Spleen (tissue), 11 donors: ENCODE data around the gene MSX1. TPM values are rescaled to one million over a fixed set of nuclear protein-coding genes. Genes with fewer than 3 reads are reported as not detected.

Experiments used
- DNase-seq: peaks from one replicate; pipeline ENCODE4 v3.0.0-alpha.2; 2020
- H3K27ac ChIP-seq, 8 donors: fragments of 200-600 bp; sonication (generic) in 7 of 8; 1 replicate in 4 of 8; 2 replicates in 4 of 8; pipeline versions ENCODE4 v1.5.0 to v1.8.0; 2016 to 2021; ENCODE audit warnings: inconsistent platforms in 4 of 8, mild to moderate bottlenecking in 4 of 8, moderate library complexity in 1 of 8
- H3K27me3 ChIP-seq, 7 donors: fragments of 200-600 bp; sonication (generic) in 6 of 7; replicated peaks in 1 of 7; 1 replicate in 4 of 7; 2 replicates in 3 of 7; pipeline versions ENCODE4 v1.5.0 to v1.8.0; 2016 to 2021; ENCODE audit warnings: inconsistent platforms in 3 of 7, mild to moderate bottlenecking in 1 of 7
- H3K36me3 ChIP-seq, 6 donors: fragments of 200-600 bp; sonication (generic) in 5 of 6; 1 replicate in 4 of 6; 2 replicates in 2 of 6; pipeline versions ENCODE4 v1.5.0 to v1.8.0; 2016 to 2021; ENCODE audit warnings: inconsistent platforms in 2 of 6
- H3K4me1 ChIP-seq, 6 donors: fragments of 200-600 bp; sonication (generic) in 5 of 6; 1 replicate in 3 of 6; 2 replicates in 3 of 6; pipeline versions ENCODE4 v1.5.0 to v1.8.0; 2016 to 2021; ENCODE audit warnings: inconsistent platforms in 3 of 6
- H3K4me3 ChIP-seq, 8 donors: fragments of 200-600 bp; sonication (generic) in 7 of 8; 1 replicate in 4 of 8; 2 replicates in 4 of 8; pipeline versions ENCODE4 v1.5.0 to v1.8.0; 2016 to 2021; ENCODE audit warnings: inconsistent platforms in 4 of 8, mild to moderate bottlenecking in 4 of 8, moderate library complexity in 2 of 8
- H3K9me3 ChIP-seq, 8 donors: fragments of 200-600 bp; sonication (generic) in 7 of 8; 1 replicate in 4 of 8; 2 replicates in 4 of 8; pipeline versions ENCODE4 v1.5.0 to v1.8.0; 2016 to 2021; ENCODE audit warnings: inconsistent platforms in 4 of 8
- CTCF ChIP-seq, 11 experiments: fragments of 200-600 bp in 7 of 11; fragments of 450-650 bp in 4 of 11; sonication (generic) in 4 of 11; IDR thresholded peaks in 8 of 11; conservative IDR thresholded peaks in 3 of 11; 1 replicate in 7 of 11; 2 replicates in 4 of 11; pipeline versions ENCODE4 v1.4.0 to v1.8.0; 2016 to 2021; ENCODE audit warnings: antibody characterized with exemption in 11 of 11, inconsistent platforms in 4 of 11, mild to moderate bottlenecking in 1 of 11
- POLR2A ChIP-seq, 3 donors: fragments of 450-650 bp; IDR thresholded peaks; one replicate each; pipeline ENCODE4 v1.5.1; 2017; ENCODE audit warnings: antibody characterized with exemption in 3 of 3, mild to moderate bottlenecking in 1 of 3
- POLR2AphosphoS5 ChIP-seq, 3 donors: sonication (generic); formaldehyde crosslinking; IDR thresholded peaks; one replicate each; pipeline ENCODE4 v1.5.1; 2017; ENCODE audit warnings: antibody characterized with exemption in 3 of 3
- WGBS, 5 donors: extraction: QIAGEN DNeasy Blood & Tissue Kit in 3 of 5; methylation state at CpG; one replicate each; pipeline versions ENCODE4 v1.1.5 to v1.1.7; 2013 to 2018; 5-methylcytosine and 5-hydroxymethylcytosine counted together
- intact Hi-C: fragments of 100-400 bp; cut with DNase I; formaldehyde crosslinking; loops from one replicate; pipeline ENCODE4 v1.15.0; 2023; ENCODE audit warnings: low total_unique reads
- polyA plus RNA-seq, 3 donors: library from polyadenylated mRNA; stranded (reverse); fragments of 200-250 nt; gene quantifications; one replicate each; pipeline ENCODE4 v1.2.1, GENCODE V29; 2013
- total RNA-seq, 7 donors: library from RNA; depleted of rRNA in 3 of 7; stranded (reverse); fragments of >200 nt in 3 of 7; fragmentation: NEBNext Ultra II Directional in 4 of 7; extraction: Animal tissue kit (Norgen Biotek cat#: 25700) in 4 of 7; gene quantifications; one replicate each; pipeline versions ENCODE4 v1.1.0 to v1.2.1, GENCODE V29; 2016 to 2021
- donor health status: healthy with polysubstance abuse.
- donor health status: DM: no; HTN: no; CAD: no; lungs with moderate emphysema.
- donor health status: DM: no; HTN: no; CAD: no.
- donor health status: Bipolar disorder and iron deficiency.
- donor health status: healthy.
- donor health status: DM: no; HTN: no; CAD: no.
- donor health status: DM: yes; HTN: yes; CAD: no.

The MSX1 gene
- total and polyA plus RNA-seq, 10 donors = 1.1 to 6.8 (median 4.4) TPM

- Histone ChIP-seq H3K4me3 (no peak overlapping the region), H3K4me1 (no peaks in the 10 kb centered on the region), H3K9me3 (no peaks in the 10 kb centered on the region), H3K36me3 (no peaks in the 10 kb centered on the region), H3K27ac (no peak overlapping the region), H3K27me3 (peaks cover 0 to 31% (median 0%) of the 10 kb centered on the region in 7 donors)
- intact Hi-C loops = no loop called here
- 75 to 87% (median 83%) methylated on average over 7 of the region's 7 CpGs for WGBS, 5 donors
- DNase-seq = no peak
- no peak for TF ChIP-seq POLR2AphosphoS5 (IDR thresholded peaks at IDR 0.05)
- no peak for TF ChIP-seq POLR2A (IDR thresholded peaks at IDR 0.05)
- TF ChIP-seq CTCF (IDR thresholded peaks at IDR 0.05 in 8 of 11, conservative IDR thresholded peaks at IDR 0.05 in 3 of 11) = no peak
These were observed 31.2 kb downstream of the MSX1 start for GRCh38 chr4:4890574-4891255.

GRCh38 chr4:4893721-4894120 lies 34.3 kb downstream of the MSX1 start:
- Histone ChIP-seq H3K9me3 (no peaks in the 10 kb centered on the region), H3K27me3 (peaks cover 0 to 16% (median 0%) of the 10 kb centered on the region in 7 donors), H3K4me1 (no peaks in the 10 kb centered on the region), H3K4me3 (no peak overlapping the region), H3K27ac (no peak overlapping the region), H3K36me3 (no peaks in the 10 kb centered on the region)
- intact Hi-C loops = no loop called here
- TF ChIP-seq CTCF (IDR thresholded peaks at IDR 0.05 in 8 of 11, conservative IDR thresholded peaks at IDR 0.05 in 3 of 11) = no peak
- TF ChIP-seq POLR2AphosphoS5 (IDR thresholded peaks at IDR 0.05) = no peak
- no peak for TF ChIP-seq POLR2A (IDR thresholded peaks at IDR 0.05)
- no peak for DNase-seq
- WGBS, 5 donors = 83 to 92% (median 90%) methylated on average over 4 of the region's 4 CpGs

- Histone ChIP-seq H3K9me3 (no peaks in the 10 kb centered on the region), H3K27ac (no peak overlapping the region), H3K4me3 (no peak overlapping the region), H3K36me3 (no peaks in the 10 kb centered on the region), H3K4me1 (no peaks in the 10 kb centered on the region), H3K27me3 (peaks cover 0 to 4% (median 0%) of the 10 kb centered on the region in 7 donors)
- 77 to 86% (median 82%) methylated on average over 5 of the region's 5 CpGs for WGBS, 5 donors
- TF ChIP-seq CTCF (IDR thresholded peaks at IDR 0.05 in 8 of 11, conservative IDR thresholded peaks at IDR 0.05 in 3 of 11) (no peak), POLR2AphosphoS5 (IDR thresholded peaks at IDR 0.05) (no peak), POLR2A (IDR thresholded peaks at IDR 0.05) (no peak)
- no peak for DNase-seq
- intact Hi-C loops = no loop called here
These were observed 39.9 kb downstream of the MSX1 start for GRCh38 chr4:4899202-4899925.

- Histone ChIP-seq H3K36me3 (no peaks in the 10 kb centered on the region), H3K9me3 (no peaks in the 10 kb centered on the region), H3K4me3 (no peak overlapping the region), H3K27ac (no peak overlapping the region), H3K27me3 (peaks cover 0 to 4% (median 0%) of the 10 kb centered on the region in 7 donors), H3K4me1 (no peaks in the 10 kb centered on the region)
- no peak for TF ChIP-seq POLR2AphosphoS5 (IDR thresholded peaks at IDR 0.05)
- TF ChIP-seq POLR2A (IDR thresholded peaks at IDR 0.05) = no peak
- no peak for TF ChIP-seq CTCF (IDR thresholded peaks at IDR 0.05 in 8 of 11, conservative IDR thresholded peaks at IDR 0.05 in 3 of 11)
- intact Hi-C loops = no loop called here
- DNase-seq = no peak
- 20 to 54% (median 37%) methylated on average over 2 of the region's 2 CpGs for WGBS, 5 donors
These were observed 42.4 kb downstream of the MSX1 start for GRCh38 chr4:4901877-4902276.
